ENCODE results near the gene SLF2.

DNA sequence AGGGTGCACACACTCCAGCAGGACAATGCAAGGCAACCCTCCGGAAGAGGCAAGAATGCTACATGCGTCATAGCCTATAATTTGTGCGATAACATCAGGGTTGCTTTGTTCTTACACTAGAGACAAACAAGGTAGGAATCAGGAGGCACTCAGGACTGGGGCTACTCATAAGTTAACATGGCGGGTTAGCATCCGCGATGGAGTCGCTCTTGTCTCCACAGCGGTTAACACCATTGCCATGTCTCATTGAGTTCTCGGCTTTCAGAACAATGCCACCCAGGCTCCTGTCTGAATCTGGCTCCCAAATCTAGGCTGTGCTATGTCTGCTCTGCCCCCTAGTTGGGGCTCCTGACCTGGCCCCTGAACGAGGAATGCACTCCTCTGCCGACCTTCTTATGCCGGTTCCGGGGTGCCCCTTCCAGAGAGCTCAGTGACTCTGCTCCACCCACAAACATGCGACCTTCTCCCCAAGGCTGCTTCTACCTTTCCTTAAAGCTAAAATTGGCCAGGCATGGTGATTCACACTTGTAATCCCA, 24.9 kb upstream of the SLF2 start:
- TF ChIP-seq, protein P1, sequence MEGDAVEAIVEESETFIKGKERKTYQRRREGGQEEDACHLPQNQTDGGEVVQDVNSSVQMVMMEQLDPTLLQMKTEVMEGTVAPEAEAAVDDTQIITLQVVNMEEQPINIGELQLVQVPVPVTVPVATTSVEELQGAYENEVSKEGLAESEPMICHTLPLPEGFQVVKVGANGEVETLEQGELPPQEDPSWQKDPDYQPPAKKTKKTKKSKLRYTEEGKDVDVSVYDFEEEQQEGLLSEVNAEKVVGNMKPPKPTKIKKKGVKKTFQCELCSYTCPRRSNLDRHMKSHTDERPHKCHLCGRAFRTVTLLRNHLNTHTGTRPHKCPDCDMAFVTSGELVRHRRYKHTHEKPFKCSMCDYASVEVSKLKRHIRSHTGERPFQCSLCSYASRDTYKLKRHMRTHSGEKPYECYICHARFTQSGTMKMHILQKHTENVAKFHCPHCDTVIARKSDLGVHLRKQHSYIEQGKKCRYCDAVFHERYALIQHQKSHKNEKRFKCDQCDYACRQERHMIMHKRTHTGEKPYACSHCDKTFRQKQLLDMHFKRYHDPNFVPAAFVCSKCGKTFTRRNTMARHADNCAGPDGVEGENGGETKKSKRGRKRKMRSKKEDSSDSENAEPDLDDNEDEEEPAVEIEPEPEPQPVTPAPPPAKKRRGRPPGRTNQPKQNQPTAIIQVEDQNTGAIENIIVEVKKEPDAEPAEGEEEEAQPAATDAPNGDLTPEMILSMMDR (IDR thresholded peaks at IDR 0.05 in 4 of 5, conservative IDR thresholded peaks at IDR 0.05 in 1 of 5): no peak
- no peak for TF ChIP-seq POLR2A (IDR thresholded peaks at IDR 0.05)
